ENCODE results near the gene AMZ2. TPM values are rescaled to one million over a fixed set of nuclear protein-coding genes. Genes with fewer than 3 reads are reported as not detected.
"Not testable (repeated sequence)": the region's sequence is repeated elsewhere in the genome, so short reads cannot be mapped to it uniquely, and the experiment has no call there.

The AMZ2 gene
- total RNA-seq, 2 donors from 2014 or later = 57.3 to 62.8 TPM

DNA sequence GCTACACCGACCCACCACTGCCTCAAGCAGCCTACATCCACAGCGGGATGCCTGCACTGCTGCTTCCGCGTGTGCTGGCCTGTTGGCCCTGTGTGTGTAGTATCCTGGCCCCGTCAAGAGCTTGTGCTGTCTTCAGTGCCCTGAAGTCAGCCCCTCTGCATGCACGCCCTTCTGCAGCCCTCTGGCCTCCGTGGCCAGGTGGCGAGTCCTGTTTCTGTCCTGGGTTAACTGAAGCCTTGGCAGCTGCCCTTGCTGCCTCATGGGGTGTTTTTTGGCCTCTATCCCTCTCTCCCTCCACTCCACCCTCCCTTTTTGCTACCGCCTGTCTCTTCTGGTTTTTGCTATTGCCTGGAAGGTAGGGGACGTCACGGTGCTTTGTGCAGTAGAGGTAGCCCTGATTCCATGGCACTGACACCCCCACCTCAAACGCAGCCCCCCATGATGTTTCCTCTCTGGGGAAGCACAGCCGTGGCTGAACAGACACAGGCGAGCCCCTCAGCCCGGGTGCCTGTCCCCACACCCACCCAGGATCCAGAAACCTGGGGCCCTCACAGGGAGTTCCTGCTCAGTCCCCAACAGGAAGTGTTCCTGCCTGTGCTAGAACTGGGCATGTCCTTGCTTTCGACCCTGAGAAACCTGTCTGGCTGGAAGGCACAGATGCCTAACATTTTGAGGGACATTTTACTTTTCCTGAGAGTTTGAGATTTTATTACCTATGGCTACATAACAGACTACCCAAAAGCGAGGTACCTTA, 18.8 kb upstream of the AMZ2 start:
- Histone ChIP-seq H3K4me3 (no peak overlapping the region), H3K4me1 (peaks cover 0 to 25% of the 10 kb centered on the region in 2 donors), H3K27me3 (no peaks in the 10 kb centered on the region), H3K9me3 (no peaks in the 10 kb centered on the region), H3K27ac (peak overlapping the region; percentile 56 to 62), H3K36me3 (no peaks in the 10 kb centered on the region)
- DNase-seq (ENCODE audit: low spot score) = no peak
- TF ChIP-seq, protein P1, sequence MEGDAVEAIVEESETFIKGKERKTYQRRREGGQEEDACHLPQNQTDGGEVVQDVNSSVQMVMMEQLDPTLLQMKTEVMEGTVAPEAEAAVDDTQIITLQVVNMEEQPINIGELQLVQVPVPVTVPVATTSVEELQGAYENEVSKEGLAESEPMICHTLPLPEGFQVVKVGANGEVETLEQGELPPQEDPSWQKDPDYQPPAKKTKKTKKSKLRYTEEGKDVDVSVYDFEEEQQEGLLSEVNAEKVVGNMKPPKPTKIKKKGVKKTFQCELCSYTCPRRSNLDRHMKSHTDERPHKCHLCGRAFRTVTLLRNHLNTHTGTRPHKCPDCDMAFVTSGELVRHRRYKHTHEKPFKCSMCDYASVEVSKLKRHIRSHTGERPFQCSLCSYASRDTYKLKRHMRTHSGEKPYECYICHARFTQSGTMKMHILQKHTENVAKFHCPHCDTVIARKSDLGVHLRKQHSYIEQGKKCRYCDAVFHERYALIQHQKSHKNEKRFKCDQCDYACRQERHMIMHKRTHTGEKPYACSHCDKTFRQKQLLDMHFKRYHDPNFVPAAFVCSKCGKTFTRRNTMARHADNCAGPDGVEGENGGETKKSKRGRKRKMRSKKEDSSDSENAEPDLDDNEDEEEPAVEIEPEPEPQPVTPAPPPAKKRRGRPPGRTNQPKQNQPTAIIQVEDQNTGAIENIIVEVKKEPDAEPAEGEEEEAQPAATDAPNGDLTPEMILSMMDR (IDR thresholded peaks at IDR 0.05) = no peak

DNA sequence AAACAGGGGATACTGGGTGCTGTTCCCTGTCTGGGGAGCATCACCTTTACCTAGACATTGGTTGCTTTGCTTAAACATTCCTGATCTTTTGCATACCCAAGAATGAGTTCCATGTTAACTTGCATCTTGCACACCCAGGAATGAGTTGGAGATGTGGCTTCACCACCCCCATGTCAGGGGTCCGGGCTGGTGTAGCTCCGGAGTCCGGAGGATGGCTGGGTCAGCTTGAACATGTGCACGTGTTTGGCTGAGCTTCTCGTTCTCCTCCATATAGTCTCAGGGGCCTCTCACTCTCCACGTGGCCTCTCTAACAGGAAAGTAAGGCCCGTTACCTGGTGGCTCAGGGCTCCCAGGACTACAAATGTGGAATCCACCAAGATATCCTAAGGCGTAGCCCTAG, 18.2 kb upstream of the AMZ2 start:
- no peak for DNase-seq (ENCODE audit: low spot score)

DNA sequence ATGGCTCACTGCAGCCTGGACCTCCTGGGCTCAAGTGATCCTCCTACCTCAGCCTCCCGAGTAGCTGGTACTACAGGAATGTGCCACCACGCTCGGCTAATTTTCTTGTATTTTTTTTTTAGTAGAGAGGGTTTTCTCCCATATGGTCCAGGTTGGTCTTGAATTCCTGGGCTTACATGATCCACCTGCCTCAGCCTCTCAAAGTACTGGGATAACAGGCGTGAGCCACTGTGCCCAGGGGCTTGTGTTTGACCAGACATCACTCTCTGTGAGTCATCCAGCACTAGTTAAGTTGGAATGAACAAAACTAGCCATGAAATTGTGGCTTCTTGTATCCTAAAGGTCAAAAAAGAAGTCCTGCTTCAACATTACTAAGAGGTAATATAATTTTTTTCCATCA, 16.7 kb upstream of the AMZ2 start:
- DNase-seq (ENCODE audit: low spot score); H3K27me3 ChIP-seq; H3K9me3 ChIP-seq; H3K36me3 ChIP-seq; H3K4me3 ChIP-seq: not testable (repeated sequence)
- Histone ChIP-seq H3K27ac (peak overlapping the region in 1 of 2 donors; percentile 62), H3K4me1 (peaks cover 0 to 40% of the 10 kb centered on the region in 2 donors)

More for the DNA sequence above, 18.2 kb upstream of the AMZ2 start:
- no peaks in the 10 kb centered on the region for H3K36me3 ChIP-seq
- peak overlapping the region; percentile 56 to 62 for H3K27ac ChIP-seq
- TF ChIP-seq, protein P1 (IDR thresholded peaks at IDR 0.05) = no peak
- H3K9me3 ChIP-seq = no peaks in the 10 kb centered on the region
- no peak overlapping the region for H3K4me3 ChIP-seq
- H3K4me1 ChIP-seq = peaks cover 0 to 31% of the 10 kb centered on the region in 2 donors
- H3K27me3 ChIP-seq = no peaks in the 10 kb centered on the region

DNA sequence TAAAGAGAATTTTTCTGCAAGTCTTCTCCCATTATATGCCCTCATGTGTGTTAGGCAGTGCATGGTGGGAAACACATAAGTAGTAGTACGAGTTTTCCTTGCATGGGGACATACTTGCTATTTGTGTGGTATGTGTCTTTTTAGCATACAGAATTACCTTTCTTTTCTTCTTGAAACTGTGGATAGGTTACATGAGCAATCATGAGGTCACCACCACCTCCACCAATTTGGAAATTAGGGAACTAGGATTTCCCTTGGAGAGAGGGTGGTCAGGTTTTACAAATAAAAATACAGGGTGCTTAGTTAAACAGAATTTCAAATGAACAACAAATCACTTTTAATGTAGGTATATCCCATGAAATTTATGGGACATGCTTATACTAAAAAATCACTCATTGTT, 16.3 kb upstream of the AMZ2 start:
- no peak overlapping the region for H3K27ac ChIP-seq
- no peak for DNase-seq (ENCODE audit: low spot score)
- no peak overlapping the region for H3K4me3 ChIP-seq
- H3K4me1 ChIP-seq = peaks cover 0 to 40% of the 10 kb centered on the region in 2 donors
- no peaks in the 10 kb centered on the region for H3K36me3 ChIP-seq
- TF ChIP-seq, protein P1 (IDR thresholded peaks at IDR 0.05) = no peak
- H3K27me3 ChIP-seq = no peaks in the 10 kb centered on the region
- H3K9me3 ChIP-seq = no peaks in the 10 kb centered on the region

DNA sequence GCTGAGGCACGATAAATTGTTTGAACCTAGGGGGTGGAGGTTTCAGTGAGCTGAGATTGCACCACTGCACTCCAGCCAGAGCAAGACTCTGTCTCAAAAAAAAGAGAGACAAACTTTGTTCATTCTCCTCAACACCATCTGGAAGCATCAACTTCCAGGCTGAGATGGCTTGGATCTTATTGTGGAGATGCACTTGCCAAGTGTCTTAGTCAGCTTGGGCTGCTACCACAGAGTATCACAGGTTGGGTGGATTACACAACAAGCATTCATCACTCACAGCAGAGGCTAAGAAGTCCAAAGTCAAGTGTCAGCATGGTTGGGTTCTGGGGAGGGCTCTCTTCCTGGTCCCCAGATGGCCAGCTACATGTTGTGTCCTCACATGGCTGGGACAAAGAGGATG, 15.1 kb upstream of the AMZ2 start:
- not testable (repeated sequence) for DNase-seq (ENCODE audit: low spot score); H3K36me3 ChIP-seq; H3K27me3 ChIP-seq; H3K27ac ChIP-seq; H3K4me3 ChIP-seq; H3K9me3 ChIP-seq
- H3K4me1 ChIP-seq = peaks cover 0 to 44% of the 10 kb centered on the region in 2 donors

DNA sequence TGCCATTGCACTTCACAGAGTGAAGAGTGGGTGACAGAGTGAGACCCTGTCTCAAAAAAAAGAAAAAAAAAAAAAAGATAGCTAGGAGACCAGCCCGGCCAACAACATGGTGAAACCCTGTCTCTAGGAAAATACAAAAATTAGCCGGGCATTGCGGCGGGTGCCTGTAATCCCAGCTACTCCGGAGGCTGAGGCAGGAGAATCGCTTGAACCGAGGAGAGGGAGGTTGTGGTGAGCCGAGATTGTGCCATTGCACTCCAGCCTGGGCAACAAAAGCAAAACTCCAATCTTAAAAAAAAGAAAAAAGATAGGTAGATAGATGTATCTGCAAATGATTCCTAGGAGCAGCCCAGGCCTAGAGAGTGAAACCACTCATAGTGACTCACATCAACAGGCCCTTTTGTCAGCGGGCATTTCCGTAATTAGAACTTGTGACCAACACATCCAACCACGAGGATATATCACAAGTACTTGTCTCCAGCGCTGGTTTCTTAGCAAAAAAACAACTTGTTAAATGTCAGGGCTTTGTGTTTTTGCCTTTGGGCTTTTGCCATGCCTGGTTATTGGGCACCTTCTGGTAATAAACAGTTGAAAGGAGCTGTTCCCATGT, 13.0 kb upstream of the AMZ2 start:
- H3K27me3 ChIP-seq; H3K9me3 ChIP-seq; DNase-seq (ENCODE audit: low spot score); H3K36me3 ChIP-seq; H3K4me3 ChIP-seq: not testable (repeated sequence)
- Histone ChIP-seq H3K4me1 (peaks cover 0 to 28% of the 10 kb centered on the region in 2 donors), H3K27ac (peak overlapping the region; percentile 83 to 90)

DNA sequence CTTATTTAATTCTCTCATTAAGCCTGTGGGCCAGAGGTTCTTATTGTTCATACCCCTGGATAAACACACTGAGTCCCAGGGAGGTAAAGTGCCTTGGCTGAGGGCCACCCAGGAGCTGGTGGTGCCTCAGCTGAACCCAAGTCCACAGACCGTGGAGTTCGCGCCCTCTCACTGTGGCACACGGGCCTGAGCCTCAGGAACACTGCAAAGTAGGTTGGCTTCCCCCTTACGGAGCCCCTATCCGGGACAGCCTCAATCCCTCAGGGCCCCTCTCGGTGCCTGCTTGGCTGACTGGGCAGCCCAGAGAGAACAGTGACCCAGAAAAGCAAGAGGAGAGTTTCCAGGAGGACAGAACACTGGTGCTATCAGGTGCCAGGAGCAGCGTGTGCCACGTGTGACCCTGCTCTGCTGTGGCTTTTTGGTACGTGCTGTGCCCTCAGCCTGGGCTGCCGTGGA, 12.5 kb upstream of the AMZ2 start:
- peak overlapping the region; percentile 83 to 90 for H3K27ac ChIP-seq
- H3K4me1 ChIP-seq = peaks cover 0 to 23% of the 10 kb centered on the region in 2 donors
- not testable (repeated sequence) for H3K4me3 ChIP-seq, H3K36me3 ChIP-seq, H3K9me3 ChIP-seq, H3K27me3 ChIP-seq
- peak; percentile 71 for DNase-seq (ENCODE audit: low spot score)

DNA sequence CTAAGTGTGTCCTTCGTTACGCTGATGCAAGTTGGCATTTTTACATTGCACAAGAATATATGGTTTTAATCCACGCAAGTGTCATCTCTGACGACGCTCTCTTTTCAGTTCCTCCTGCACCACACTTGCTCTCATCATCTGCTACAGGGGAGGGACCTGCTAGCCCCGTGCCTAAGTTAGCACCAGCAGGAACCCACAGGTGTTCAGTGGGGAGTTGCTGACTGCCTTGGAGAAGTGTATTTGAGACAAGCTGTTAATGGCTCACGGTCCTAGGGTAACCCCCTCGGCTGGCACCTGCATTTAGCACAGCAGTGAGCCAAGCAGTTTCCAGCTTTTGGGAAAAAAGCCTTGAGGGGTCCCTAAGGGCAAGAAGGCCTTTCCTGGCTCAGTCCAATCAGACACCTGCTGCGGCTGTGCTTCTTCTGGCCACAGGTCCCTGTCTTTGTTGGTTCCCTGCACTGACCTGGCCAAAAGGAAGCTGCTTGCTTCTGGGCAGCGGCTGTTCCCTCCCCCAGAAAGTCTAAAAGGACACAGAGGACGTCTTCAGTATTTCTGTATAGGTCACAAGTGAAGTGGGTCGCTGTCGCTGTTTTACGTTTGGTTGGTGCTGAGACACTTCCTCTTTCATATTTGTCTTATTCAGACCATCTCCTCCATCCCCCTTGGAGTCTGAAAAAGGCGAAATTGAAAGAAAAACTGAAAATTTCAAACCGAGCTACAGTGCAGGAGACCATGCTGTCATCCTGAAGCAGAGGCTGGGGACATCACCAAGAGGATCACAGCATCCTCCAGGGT, 10.3 kb upstream of the AMZ2 start:
- H3K27ac ChIP-seq = peak overlapping the region; percentile 73 to 83
- H3K4me3 ChIP-seq; DNase-seq (ENCODE audit: low spot score): not testable (repeated sequence)

More for the DNA sequence above, 10.3 kb upstream of the AMZ2 start:
- not testable (repeated sequence) for H3K36me3 ChIP-seq, H3K27me3 ChIP-seq, H3K9me3 ChIP-seq
- peaks cover 0 to 23% of the 10 kb centered on the region in 2 donors for H3K4me1 ChIP-seq
